CD4-positive, alpha-beta T cell (primary cell): ENCODE measurements around the gene PARD3B. TPM values are rescaled to one million over a fixed set of nuclear protein-coding genes. Genes with fewer than 3 reads are reported as not detected.
A peak's percentile ranks its signal among the peaks of the same experiment; 100 is the strongest.

Source experiments
- ATAC-seq: fragments of 200-7000 bp; cut with Tn5 transposase; one replicate; pipeline ENCODE4 v1.10.0; 2022; ENCODE audit warnings: mild to moderate bottlenecking; ENCODE audit not compliant: poor library complexity
- CTCF ChIA-PET: fragments of 350-600 bp; sonication (Branson Sonifier 250); formaldehyde crosslinking; loops from one replicate; lab custom pipeline; 2021; ENCODE audit warnings: antibody characterized with exemption, inconsistent platforms; lab: Charles Lee
- POLR2A ChIA-PET: fragments of 350-600 bp; sonication (Branson Sonifier 250); formaldehyde crosslinking; loops from one replicate; lab custom pipeline; 2021; ENCODE audit warnings: antibody characterized with exemption, inconsistent platforms; lab: Charles Lee
- DNase-seq, 14 experiments: peaks; one replicate each; pipeline ENCODE4 v3.0.0-alpha.2; 2013 to 2020; ENCODE audit warnings: mixed read lengths in 2 of 14
- H3K27ac ChIP-seq, 2 donors: one replicate each; pipeline versions ENCODE4 v1.5.1 to v1.7.0; 2013; ENCODE audit warnings: low read length in 2 of 2, low read depth in 1 of 2, mild to moderate bottlenecking in 1 of 2
- H3K27me3 ChIP-seq, 2 experiments: 1 replicate in 1 of 2; 2 replicates in 1 of 2; pipeline versions ENCODE4 v1.6.1 to v1.7.0; 2013; ENCODE audit warnings: low read length in 2 of 2, control low read depth in 1 of 2, mild to moderate bottlenecking in 1 of 2, moderate library complexity in 1 of 2; ENCODE audit not compliant: insufficient read depth in 2 of 2, control insufficient read depth in 1 of 2
- H3K36me3 ChIP-seq: one replicate; pipeline ENCODE4 v1.6.1; 2013; ENCODE audit warnings: low read length, control low read depth; ENCODE audit not compliant: insufficient read depth
- H3K4me1 ChIP-seq: one replicate; pipeline ENCODE4 v1.6.1; 2013; ENCODE audit warnings: low read length, control low read depth; ENCODE audit not compliant: insufficient read depth
- H3K4me3 ChIP-seq: one replicate; pipeline ENCODE4 v1.5.1; 2013; ENCODE audit warnings: mild to moderate bottlenecking, low read length, moderate library complexity
- H3K9me3 ChIP-seq, 2 experiments: 1 replicate in 1 of 2; 2 replicates in 1 of 2; pipeline versions ENCODE4 v1.6.1 to v1.7.0; 2013; ENCODE audit warnings: low read length in 2 of 2, mild to moderate bottlenecking in 2 of 2, control low read depth in 1 of 2, moderate library complexity in 1 of 2; ENCODE audit not compliant: control insufficient read depth in 1 of 2, insufficient read depth in 1 of 2
- H3K27ac Mint-ChIP-seq: one replicate; pipeline ENCODE4 v1.8.0; 2020; ENCODE audit warnings: mixed read lengths
- H3K27me3 Mint-ChIP-seq: one replicate; pipeline ENCODE4 v1.8.0; 2021; ENCODE audit warnings: mixed read lengths
- H3K36me3 Mint-ChIP-seq: one replicate; pipeline ENCODE4 v1.8.0; 2021; ENCODE audit warnings: low read depth, mixed read lengths
- H3K4me1 Mint-ChIP-seq: one replicate; pipeline ENCODE4 v1.8.0; 2021; ENCODE audit warnings: low read depth, mixed read lengths
- H3K4me3 Mint-ChIP-seq: one replicate; pipeline ENCODE4 v1.8.0; 2020; ENCODE audit warnings: mild to moderate bottlenecking, mixed read lengths
- H3K9me3 Mint-ChIP-seq: one replicate; pipeline ENCODE4 v1.8.0; 2020; ENCODE audit warnings: mixed read lengths
- CTCF ChIP-seq: fragments of 200-600 bp; IDR thresholded peaks from one replicate; pipeline ENCODE4 v1.8.0; 2022; ENCODE audit warnings: antibody characterized with exemption, mild to moderate bottlenecking
- intact Hi-C, 2 experiments: fragments of 100-400 bp; cut with DNase I in 1 of 2; cut with micrococcal nuclease in 1 of 2; formaldehyde crosslinking; loops; one replicate each; pipeline versions ENCODE4 v1.15.1 to v1.9.0; 2023 to 2025; cut with DNase I, micrococcal nuclease
- polyA plus RNA-seq, 2 donors: library from polyadenylated mRNA; unstranded; fragments of 120-200 nt; gene quantifications; one replicate each; pipeline ENCODE4 v1.2.1, GENCODE V29; 2013
- total RNA-seq, 174 experiments: library from RNA in 2 of 174; stranded (reverse) in 2 of 174; gene quantifications; one replicate each; pipeline ENCODE4 v1.2.3 and lab custom pipeline; 2021 to 2026

Gene PARD3B
- total RNA-seq, result 1 to 10 TPM in 1 of 2 experiments, under 1 TPM in 1; 0.87 to 1.9 TPM
- polyA plus RNA-seq (2013, experiment 1 of 2), result 0.21 TPM
- 0.29 TPM for polyA plus RNA-seq (2013, experiment 2 of 2)
- total RNA-seq (lab: John Stamatoyannopoulos, UW), result 0 to 4.5 (median 0.60) reads per million in 172 experiments

- peak in 7 of 14 experiments; percentile 0 to 33 (median 7) for DNase-seq
- Histone ChIP-seq H3K4me3 (peak within 1 kb of the TSS; percentile 48), H3K4me1 (peaks cover 8% of the 10 kb centered on the region), H3K36me3 (no peaks in the 10 kb centered on the region), H3K9me3 (no peaks in the 10 kb centered on the region), H3K27ac (no peak within 1 kb of the TSS), H3K27me3 (peaks cover 13 to 23% of the 10 kb centered on the region in 2 experiments)
- intact Hi-C loops, result no loop called here
- no peak for TF ChIP-seq CTCF
- ChIA-PET POLR2A (interaction anchor here (1.0 kb wide), 1 partner anchor 11 kb away, joined by 4 read pairs; no protein-coding TSS in a partner anchor), CTCF (no interaction called here)
- Mint-ChIP-seq H3K4me3 (peak within 1 kb of the TSS; percentile 93), H3K4me1 (peaks cover 10% of the 10 kb centered on the region), H3K27me3 (peaks cover 43% of the 10 kb centered on the region), H3K36me3 (no peaks in the 10 kb centered on the region), H3K27ac (no peak within 1 kb of the TSS), H3K9me3 (no peaks in the 10 kb centered on the region)
- peak; percentile 44 for ATAC-seq
Observed at GRCh38 chr2:204544961-204545860, at the start of gene PARD3B. PARD3B (plus strand) TSS chr2:204545475; CDS start chr2:204546000, 525 bp downstream.

GRCh38 chr2:204496779-204497178 lies 48.5 kb upstream of the PARD3B start:
- Mint-ChIP-seq H3K4me1 (no peaks in the 10 kb centered on the region), H3K36me3 (no peaks in the 10 kb centered on the region), H3K27ac (no peak overlapping the region), H3K9me3 (no peaks in the 10 kb centered on the region), H3K4me3 (no peak overlapping the region), H3K27me3 (peaks cover 11% of the 10 kb centered on the region)
- Histone ChIP-seq H3K4me1 (no peaks in the 10 kb centered on the region), H3K4me3 (no peak overlapping the region), H3K9me3 (no peaks in the 10 kb centered on the region), H3K27me3 (peaks cover 0 to 3% of the 10 kb centered on the region in 2 experiments), H3K27ac (no peak overlapping the region), H3K36me3 (no peaks in the 10 kb centered on the region)
- DNase-seq, result no peak
- TF ChIP-seq CTCF, result no peak
- ChIA-PET CTCF (no interaction called here), POLR2A (no interaction called here)
- intact Hi-C loops, result no loop called here
- no peak for ATAC-seq

GRCh38 chr2:204497855-204498254 lies 47.4 kb upstream of the PARD3B start:
- ChIA-PET CTCF (no interaction called here), POLR2A (no interaction called here)
- intact Hi-C loops, result no loop called here
- no peaks in the 10 kb centered on the region for H3K9me3 Mint-ChIP-seq
- peaks cover 11% of the 10 kb centered on the region for H3K27me3 Mint-ChIP-seq
- no peaks in the 10 kb centered on the region for H3K4me1 Mint-ChIP-seq
- H3K27ac Mint-ChIP-seq, result no peak overlapping the region
- ATAC-seq (no peak), DNase-seq (no peak)
- no peak for TF ChIP-seq CTCF
- no peaks in the 10 kb centered on the region for H3K4me1 ChIP-seq
- no peaks in the 10 kb centered on the region for H3K36me3 ChIP-seq
- H3K27ac ChIP-seq, result no peak overlapping the region
- no peak overlapping the region for H3K4me3 Mint-ChIP-seq
- H3K36me3 Mint-ChIP-seq, result no peaks in the 10 kb centered on the region
- no peak overlapping the region for H3K4me3 ChIP-seq
- no peaks in the 10 kb centered on the region for H3K9me3 ChIP-seq
- peaks cover 0 to 3% of the 10 kb centered on the region in 2 experiments for H3K27me3 ChIP-seq
